HL-60 (cell line): ENCODE results near the gene PRRT1B.

Experiments used
- POLR2AphosphoS5 ChIP-seq: IDR thresholded peaks from 2 replicates; pipeline ENCODE4 v1.6.1; 2012; ENCODE audit warnings: low read depth
- TF ChIP-seq, protein P1 (sequence below): IDR thresholded peaks from one replicate; pipeline ENCODE4 v1.5.1; 2011; ENCODE audit warnings: low read length, control low read depth, inconsistent platforms; ENCODE audit not compliant: insufficient read depth
- TF ChIP-seq, protein P2 (sequence below): IDR thresholded peaks from 2 replicates; pipeline ENCODE4 v1.6.1; 2012; ENCODE audit warnings: low read depth; ENCODE audit not compliant: insufficient replicate concordance

GRCh38 chr9:131525643-131526565 lies 19.4 kb upstream of the PRRT1B start:
- TF ChIP-seq, protein P1, sequence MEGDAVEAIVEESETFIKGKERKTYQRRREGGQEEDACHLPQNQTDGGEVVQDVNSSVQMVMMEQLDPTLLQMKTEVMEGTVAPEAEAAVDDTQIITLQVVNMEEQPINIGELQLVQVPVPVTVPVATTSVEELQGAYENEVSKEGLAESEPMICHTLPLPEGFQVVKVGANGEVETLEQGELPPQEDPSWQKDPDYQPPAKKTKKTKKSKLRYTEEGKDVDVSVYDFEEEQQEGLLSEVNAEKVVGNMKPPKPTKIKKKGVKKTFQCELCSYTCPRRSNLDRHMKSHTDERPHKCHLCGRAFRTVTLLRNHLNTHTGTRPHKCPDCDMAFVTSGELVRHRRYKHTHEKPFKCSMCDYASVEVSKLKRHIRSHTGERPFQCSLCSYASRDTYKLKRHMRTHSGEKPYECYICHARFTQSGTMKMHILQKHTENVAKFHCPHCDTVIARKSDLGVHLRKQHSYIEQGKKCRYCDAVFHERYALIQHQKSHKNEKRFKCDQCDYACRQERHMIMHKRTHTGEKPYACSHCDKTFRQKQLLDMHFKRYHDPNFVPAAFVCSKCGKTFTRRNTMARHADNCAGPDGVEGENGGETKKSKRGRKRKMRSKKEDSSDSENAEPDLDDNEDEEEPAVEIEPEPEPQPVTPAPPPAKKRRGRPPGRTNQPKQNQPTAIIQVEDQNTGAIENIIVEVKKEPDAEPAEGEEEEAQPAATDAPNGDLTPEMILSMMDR: no peak
- TF ChIP-seq, protein P2, sequence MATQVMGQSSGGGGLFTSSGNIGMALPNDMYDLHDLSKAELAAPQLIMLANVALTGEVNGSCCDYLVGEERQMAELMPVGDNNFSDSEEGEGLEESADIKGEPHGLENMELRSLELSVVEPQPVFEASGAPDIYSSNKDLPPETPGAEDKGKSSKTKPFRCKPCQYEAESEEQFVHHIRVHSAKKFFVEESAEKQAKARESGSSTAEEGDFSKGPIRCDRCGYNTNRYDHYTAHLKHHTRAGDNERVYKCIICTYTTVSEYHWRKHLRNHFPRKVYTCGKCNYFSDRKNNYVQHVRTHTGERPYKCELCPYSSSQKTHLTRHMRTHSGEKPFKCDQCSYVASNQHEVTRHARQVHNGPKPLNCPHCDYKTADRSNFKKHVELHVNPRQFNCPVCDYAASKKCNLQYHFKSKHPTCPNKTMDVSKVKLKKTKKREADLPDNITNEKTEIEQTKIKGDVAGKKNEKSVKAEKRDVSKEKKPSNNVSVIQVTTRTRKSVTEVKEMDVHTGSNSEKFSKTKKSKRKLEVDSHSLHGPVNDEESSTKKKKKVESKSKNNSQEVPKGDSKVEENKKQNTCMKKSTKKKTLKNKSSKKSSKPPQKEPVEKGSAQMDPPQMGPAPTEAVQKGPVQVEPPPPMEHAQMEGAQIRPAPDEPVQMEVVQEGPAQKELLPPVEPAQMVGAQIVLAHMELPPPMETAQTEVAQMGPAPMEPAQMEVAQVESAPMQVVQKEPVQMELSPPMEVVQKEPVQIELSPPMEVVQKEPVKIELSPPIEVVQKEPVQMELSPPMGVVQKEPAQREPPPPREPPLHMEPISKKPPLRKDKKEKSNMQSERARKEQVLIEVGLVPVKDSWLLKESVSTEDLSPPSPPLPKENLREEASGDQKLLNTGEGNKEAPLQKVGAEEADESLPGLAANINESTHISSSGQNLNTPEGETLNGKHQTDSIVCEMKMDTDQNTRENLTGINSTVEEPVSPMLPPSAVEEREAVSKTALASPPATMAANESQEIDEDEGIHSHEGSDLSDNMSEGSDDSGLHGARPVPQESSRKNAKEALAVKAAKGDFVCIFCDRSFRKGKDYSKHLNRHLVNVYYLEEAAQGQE: no peak
- no peak for TF ChIP-seq POLR2AphosphoS5
